K562 (cell line): ENCODE measurements around the gene DNMT1. TPM values are rescaled to one million over a fixed set of nuclear protein-coding genes. Genes with fewer than 3 reads are reported as not detected.

ENCODE experiments used
- CHD2 ChIP-seq: IDR thresholded peaks from 2 replicates; pipeline ENCODE4 v1.6.1; 2011; ENCODE audit warnings: low read depth, low read length
- FOS ChIP-seq: IDR thresholded peaks from 3 replicates; pipeline ENCODE4 v1.6.1; 2011; ENCODE audit not compliant: insufficient read length; ENCODE audit errors: extremely low read depth
- FOXM1 ChIP-seq, 2 experiments: fragments of 450-650 bp in 1 of 2; sonication (generic) in 1 of 2; formaldehyde crosslinking in 1 of 2; IDR thresholded peaks; 2 replicates each; pipeline versions ENCODE4 v1.6.1 to v1.9.0; 2017 to 2022; ENCODE audit warnings: low read depth in 2 of 2, mild to moderate bottlenecking in 2 of 2, missing genetic modification reagents in 1 of 2, moderate library complexity in 1 of 2
- GATAD2B ChIP-seq: fragments of 450-650 bp; IDR thresholded peaks from 2 replicates; pipeline ENCODE4 v1.6.1; 2017; ENCODE audit warnings: mild to moderate bottlenecking, borderline replicate concordance
- HMBOX1 ChIP-seq: sonication (generic); IDR thresholded peaks from 2 replicates; pipeline ENCODE4 v1.6.1; 2016
- MNT ChIP-seq, 2 experiments: fragments of 450-650 bp; conservative IDR thresholded peaks; 2 replicates each; pipeline ENCODE4 v1.6.1; 2017; ENCODE audit warnings: mild to moderate bottlenecking in 2 of 2, moderate library complexity in 2 of 2
- MTF1 ChIP-seq: fragments of 250-450 bp; sonication (Bioruptor Pico); IDR thresholded peaks from 2 replicates; pipeline ENCODE4 v1.9.0; 2021; ENCODE audit warnings: moderate library complexity, mild to moderate bottlenecking, inconsistent platforms, borderline replicate concordance
- SAFB ChIP-seq: fragments of 200-400 bp; formaldehyde crosslinking; IDR thresholded peaks from 2 replicates; pipeline ENCODE4 v1.6.1; 2017; ENCODE audit warnings: low read depth, low read length, borderline replicate concordance
- SRSF3 ChIP-seq: fragments of 200-400 bp; formaldehyde crosslinking; IDR thresholded peaks from 2 replicates; pipeline ENCODE4 v1.6.1; 2016; ENCODE audit warnings: mild to moderate bottlenecking, low read length, moderate library complexity; ENCODE audit not compliant: insufficient read depth
- TAF1 ChIP-seq: IDR thresholded peaks from 2 replicates; pipeline ENCODE4 v1.6.1; 2011; ENCODE audit warnings: mild to moderate bottlenecking, low read length, moderate library complexity; ENCODE audit not compliant: insufficient read depth, control insufficient read depth, severe bottlenecking; ENCODE audit errors: extremely low read depth
- ZNF12 ChIP-seq: sonication (generic); formaldehyde crosslinking; IDR thresholded peaks from 2 replicates; pipeline ENCODE4 v1.4.0; 2020; ENCODE audit warnings: mild to moderate bottlenecking, missing genetic modification reagents
- ZNF3 ChIP-seq: fragments of 250-450 bp; sonication (Bioruptor Pico); IDR thresholded peaks from 2 replicates; pipeline ENCODE4 v1.5.0; 2021; ENCODE audit warnings: mild to moderate bottlenecking, moderate library complexity
- ZNF398 ChIP-seq: fragments of 250-450 bp; sonication (Bioruptor Pico); IDR thresholded peaks from 2 replicates; pipeline ENCODE4 v1.8.0; 2021; ENCODE audit warnings: moderate library complexity, mild to moderate bottlenecking, inconsistent platforms
- polyA plus RNA-seq, 8 experiments: library from polyadenylated mRNA; depleted of rRNA in 4 of 8; stranded (reverse) in 5 of 8; unstranded in 3 of 8; fragments of >200 nt; fragmentation: Nextera tagmentation in 2 of 8; fragmentation: Illumina TruSeq in 1 of 8; extraction: Ambion mirVana in 2 of 8; extraction: Trizol in 1 of 8; gene quantifications; 2 replicates each; pipeline versions ENCODE4 v1.2.1 to v1.2.3, GENCODE V29; 2011 to 2014; ENCODE audit warnings: inconsistent platforms in 1 of 8, missing spikeins in 1 of 8
- total RNA-seq, 7 experiments: library from RNA; depleted of rRNA in 6 of 7; stranded (reverse); fragments of >200 nt in 6 of 7; fragmentation: Illumina TruSeq in 2 of 7; extraction: Trizol in 2 of 7; gene quantifications; 2 replicates each; pipeline versions ENCODE4 v1.2.1 to v1.2.3, GENCODE V29; 2011 to 2021; ENCODE audit warnings: low replicate concordance in 1 of 7
- TF ChIP-seq, protein P1 (sequence below): sonication (generic); formaldehyde crosslinking; IDR thresholded peaks from 2 replicates; pipeline ENCODE4 v1.8.0; 2022; ENCODE audit warnings: missing genetic modification reagents, mild to moderate bottlenecking, moderate library complexity, borderline replicate concordance

Gene DNMT1
- total and polyA plus RNA-seq, 9 of the 15 experiments (the other 6 are each of a cell fraction or from before 2014, with no cell fraction given): 80.1 to 271 (median 121) TPM

DNA sequence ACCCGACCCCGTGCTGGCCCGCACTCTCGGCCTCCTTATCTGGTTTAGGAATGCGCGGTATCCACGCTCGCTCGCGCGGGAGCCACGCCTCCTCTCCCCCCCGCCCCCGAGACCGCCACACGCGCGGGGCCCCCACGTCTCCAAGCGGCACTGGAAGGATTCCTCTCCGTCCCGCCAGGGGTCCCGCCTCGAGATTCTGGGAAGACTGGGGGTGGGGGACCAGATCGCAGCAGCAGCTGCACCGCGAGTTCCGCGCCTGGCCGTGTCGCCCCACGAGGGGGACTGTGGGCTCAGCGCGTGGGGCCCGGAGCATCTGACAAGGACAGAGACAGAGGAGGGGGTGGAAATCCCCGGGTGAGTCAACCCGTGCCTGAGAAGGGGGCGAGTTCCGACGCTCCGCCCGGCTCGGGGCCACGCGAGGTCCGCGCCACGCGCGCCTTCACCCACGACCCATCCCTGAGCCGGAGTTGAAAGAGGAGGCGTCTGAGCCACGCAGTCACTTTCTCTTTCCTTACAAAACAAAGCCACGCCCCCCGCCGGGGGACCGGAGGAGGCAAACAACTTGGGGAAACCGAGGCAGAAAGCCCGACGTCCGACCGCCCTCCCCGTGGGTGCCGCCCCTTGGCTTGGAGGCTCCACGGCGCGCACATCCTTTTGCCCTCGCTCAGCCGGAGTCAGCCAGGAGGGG, 35.6 kb upstream of the DNMT1 start (continued):
- no peak for TF ChIP-seq ZNF12 (CRISPR knock-in tag)
- TF ChIP-seq MTF1: no peak
- TF ChIP-seq CHD2: peak; percentile 55; the same call in 1 of the 2 replicates
- no peak for TF ChIP-seq HMBOX1
- TF ChIP-seq ZNF3: no peak
- peak; percentile 98; the same call in 1 of the 2 replicates for TF ChIP-seq SAFB
- TF ChIP-seq SRSF3: no peak
- TF ChIP-seq, protein P1, sequence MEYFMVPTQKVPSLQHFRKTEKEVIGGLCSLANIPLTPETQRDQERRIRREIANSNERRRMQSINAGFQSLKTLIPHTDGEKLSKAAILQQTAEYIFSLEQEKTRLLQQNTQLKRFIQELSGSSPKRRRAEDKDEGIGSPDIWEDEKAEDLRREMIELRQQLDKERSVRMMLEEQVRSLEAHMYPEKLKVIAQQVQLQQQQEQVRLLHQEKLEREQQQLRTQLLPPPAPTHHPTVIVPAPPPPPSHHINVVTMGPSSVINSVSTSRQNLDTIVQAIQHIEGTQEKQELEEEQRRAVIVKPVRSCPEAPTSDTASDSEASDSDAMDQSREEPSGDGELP: peak; percentile 48; the same call in 1 of the 2 replicates
- TF ChIP-seq FOXM1 (IDR thresholded peaks at IDR 0.05; ENCODE audit: low read depth): no peak
- TF ChIP-seq FOXM1 (CRISPR knock-in tag; IDR thresholded peaks at IDR 0.05; ENCODE audit: low read depth): 0 out of 2 replicates have a peak, but pooled peaks have one; percentile 18
- TF ChIP-seq FOS: no peak
- TF ChIP-seq TAF1: no peak
- TF ChIP-seq MNT (conservative IDR thresholded peaks at IDR 0.05): peak in 1 of 2 experiments; percentile 14; a peak in 2 of 4 replicates
- peak; percentile 81 for TF ChIP-seq GATAD2B
- no peak for TF ChIP-seq ZNF398 (CRISPR knock-in tag)
